EL (cell line): ENCODE results near the gene FSTL4.

Source experiments
- DNase-seq: peaks from one replicate; pipeline ENCODE4 v3.0.0-alpha.2; 2016

Gene FSTL4

GRCh38 chr5:133610489-133611356, 1.6 kb downstream of the FSTL4 start:
- peak; percentile 32 for DNase-seq

- DNase-seq = no peak
Measured at GRCh38 chr5:133607451-133607850, 4.9 kb downstream of the FSTL4 start.

- no peak for DNase-seq
Measured at GRCh38 chr5:133606835-133607234, 5.5 kb downstream of the FSTL4 start.

- no peak for DNase-seq
Measured at GRCh38 chr5:133605323-133605722, 7.0 kb downstream of the FSTL4 start.

- no peak for DNase-seq
Measured at GRCh38 chr5:133603711-133604110, 8.6 kb downstream of the FSTL4 start.

- DNase-seq = no peak
Measured at GRCh38 chr5:133602835-133603380, 9.4 kb downstream of the FSTL4 start.

- no peak for DNase-seq
Measured at GRCh38 chr5:133599600-133599999, 12.7 kb downstream of the FSTL4 start.

- no peak for DNase-seq
Measured at GRCh38 chr5:133599044-133599443, 13.3 kb downstream of the FSTL4 start.

GRCh38 chr5:133596049-133596448, 16.3 kb downstream of the FSTL4 start:
- no peak for DNase-seq

- no peak for DNase-seq
Measured at GRCh38 chr5:133595465-133595864, 16.9 kb downstream of the FSTL4 start.

- no peak for DNase-seq
Measured at GRCh38 chr5:133589286-133589685, 23.1 kb downstream of the FSTL4 start.

- DNase-seq = no peak
Measured at GRCh38 chr5:133582971-133583370, 29.4 kb downstream of the FSTL4 start.

GRCh38 chr5:133581918-133582317, 30.4 kb downstream of the FSTL4 start:
- DNase-seq = no peak

- no peak for DNase-seq
Measured at GRCh38 chr5:133581348-133581747, 31.0 kb downstream of the FSTL4 start.

GRCh38 chr5:133580618-133581017, 31.7 kb downstream of the FSTL4 start:
- no peak for DNase-seq

GRCh38 chr5:133579766-133580165, 32.6 kb downstream of the FSTL4 start:
- DNase-seq = no peak

GRCh38 chr5:133569347-133569746, 43.0 kb downstream of the FSTL4 start:
- peak; percentile 18 for DNase-seq

- DNase-seq = peak; percentile 14
Measured at GRCh38 chr5:133565993-133566392, 46.3 kb downstream of the FSTL4 start.

GRCh38 chr5:133564921-133565565, 47.3 kb downstream of the FSTL4 start:
- DNase-seq = no peak

GRCh38 chr5:133562554-133562953, 49.8 kb downstream of the FSTL4 start:
- DNase-seq = no peak

GRCh38 chr5:133559960-133560359, 52.4 kb downstream of the FSTL4 start:
- DNase-seq = no peak

- DNase-seq = no peak
Measured at GRCh38 chr5:133556551-133556950, 55.8 kb downstream of the FSTL4 start.

- no peak for DNase-seq
Measured at GRCh38 chr5:133554279-133554678, 58.1 kb downstream of the FSTL4 start.

GRCh38 chr5:133552925-133553525, 59.3 kb downstream of the FSTL4 start:
- peak; percentile 58 for DNase-seq
